HepG2 (cell line): ENCODE results near the gene TMEM221. TPM values are rescaled to one million over a fixed set of nuclear protein-coding genes. Genes with fewer than 3 reads are reported as not detected.
A peak's percentile ranks its signal among the peaks of the same experiment; 100 is the strongest.

Experiments used
- ATF6 ChIP-seq: sonication (generic); formaldehyde crosslinking; conservative IDR thresholded peaks from 2 replicates; pipeline ENCODE4 v1.4.0; 2020; ENCODE audit warnings: missing genetic modification reagents
- BCL3 ChIP-seq: sonication (generic); formaldehyde crosslinking; IDR thresholded peaks from 2 replicates; pipeline ENCODE4 v1.5.1; 2020; ENCODE audit warnings: mild to moderate bottlenecking, missing genetic modification reagents, moderate library complexity
- GLI4 ChIP-seq: sonication (generic); formaldehyde crosslinking; IDR thresholded peaks from 2 replicates; pipeline ENCODE4 v1.5.1; 2020; ENCODE audit warnings: missing genetic modification reagents, mild to moderate bottlenecking, moderate library complexity, borderline replicate concordance
- GPBP1L1 ChIP-seq: sonication (generic); formaldehyde crosslinking; IDR thresholded peaks from 2 replicates; pipeline ENCODE4 v1.5.0; 2020; ENCODE audit warnings: mild to moderate bottlenecking, missing genetic modification reagents
- KLF16 ChIP-seq, 2 experiments: sonication (generic) in 1 of 2; formaldehyde crosslinking in 1 of 2; IDR thresholded peaks; 2 replicates each; pipeline versions ENCODE4 v1.6.1 to v1.8.0; 2016 to 2023; ENCODE audit warnings: missing genetic modification reagents in 2 of 2, missing compliant biosample characterization in 1 of 2
- MED13 ChIP-seq: sonication (generic); formaldehyde crosslinking; IDR thresholded peaks from 2 replicates; pipeline ENCODE4 v1.5.0; 2020; ENCODE audit warnings: missing genetic modification reagents
- MTF2 ChIP-seq: sonication (generic); formaldehyde crosslinking; IDR thresholded peaks from 2 replicates; pipeline ENCODE4 v1.5.0; 2020; ENCODE audit warnings: missing genetic modification reagents, borderline replicate concordance
- NFKB2 ChIP-seq: sonication (generic); formaldehyde crosslinking; IDR thresholded peaks from 2 replicates; pipeline ENCODE4 v1.4.0; 2020; ENCODE audit warnings: missing genetic modification reagents, borderline replicate concordance
- NR1H2 ChIP-seq: sonication (generic); formaldehyde crosslinking; IDR thresholded peaks from 2 replicates; pipeline ENCODE4 v1.8.1; 2022; ENCODE audit warnings: low read depth, missing genetic modification reagents, borderline replicate concordance
- SRY ChIP-seq: sonication (generic); formaldehyde crosslinking; IDR thresholded peaks from 2 replicates; pipeline ENCODE4 v1.8.0; 2022; ENCODE audit warnings: mild to moderate bottlenecking, missing genetic modification reagents
- TBL1XR1 ChIP-seq: fragments of 150-350 bp; IDR thresholded peaks from 2 replicates; pipeline ENCODE4 v1.6.1; 2014; ENCODE audit warnings: borderline replicate concordance, low read length; ENCODE audit not compliant: partially characterized antibody
- TERF1 ChIP-seq: sonication (generic); formaldehyde crosslinking; IDR thresholded peaks from 2 replicates; pipeline ENCODE4 v1.8.0; 2022; ENCODE audit warnings: mild to moderate bottlenecking, missing genetic modification reagents, moderate library complexity
- TRIM24 ChIP-seq: sonication (generic); formaldehyde crosslinking; IDR thresholded peaks from 2 replicates; pipeline ENCODE4 v1.8.0; 2022; ENCODE audit warnings: mild to moderate bottlenecking, missing genetic modification reagents
- ZFYVE20 ChIP-seq: sonication (generic); formaldehyde crosslinking; IDR thresholded peaks from 2 replicates; pipeline ENCODE4 v1.8.0; 2023; ENCODE audit warnings: low read depth, mild to moderate bottlenecking, moderate library complexity, missing genetic modification reagents, borderline replicate concordance
- ZNF142 ChIP-seq: sonication (generic); formaldehyde crosslinking; IDR thresholded peaks from 2 replicates; pipeline ENCODE4 v1.4.0; 2020; ENCODE audit warnings: missing genetic modification reagents
- ZNF33B ChIP-seq: sonication (generic); formaldehyde crosslinking; IDR thresholded peaks from 2 replicates; pipeline ENCODE4 v1.5.1; 2020; ENCODE audit warnings: mild to moderate bottlenecking, missing genetic modification reagents
- ZNF34 ChIP-seq: sonication (generic); formaldehyde crosslinking; IDR thresholded peaks from 2 replicates; pipeline ENCODE4 v1.4.0; 2020; ENCODE audit warnings: mild to moderate bottlenecking, missing genetic modification reagents, borderline replicate concordance
- polyA plus RNA-seq, 8 experiments: library from polyadenylated mRNA; depleted of rRNA in 3 of 8; stranded (reverse) in 7 of 8; unstranded in 1 of 8; fragments of >200 nt; fragmentation: Illumina TruSeq in 4 of 8; extraction: Trizol in 4 of 8; gene quantifications; 2 replicates each; pipeline versions ENCODE4 v1.2.1 to v1.2.3, GENCODE V29; 2011 to 2016; ENCODE audit warnings: low read depth in 4 of 8, missing spikeins in 1 of 8, mixed read lengths in 1 of 8; ENCODE audit not compliant: insufficient read depth in 1 of 8
- total RNA-seq, 5 experiments: library from RNA; depleted of rRNA; stranded (reverse); fragments of >200 nt; fragmentation: Illumina TruSeq; extraction: Trizol; gene quantifications; 2 replicates each; pipeline ENCODE4 v1.2.3, GENCODE V29; 2016; ENCODE audit warnings: low read depth in 1 of 5

TMEM221 gene
- total and polyA plus RNA-seq, 2 of the 13 experiments (the other 11 are each of a cell fraction or from before 2014, with no cell fraction given), result 0.33 to 0.77 TPM

- TF ChIP-seq BCL3 (CRISPR knock-in tag) (peak; percentile 58; the same call in 1 of the 2 replicates), ZNF33B (CRISPR knock-in tag) (no peak), MTF2 (CRISPR knock-in tag) (no peak), KLF16 (CRISPR knock-in tag; IDR thresholded peaks at IDR 0.05) (peak in 1 of 2 experiments; percentile 44; a peak in 1 of 4 replicates), MED13 (CRISPR knock-in tag) (no peak), GPBP1L1 (CRISPR knock-in tag) (no peak), ZNF142 (peak; percentile 73; the same call in 1 of the 2 replicates), ZFYVE20 (no peak), TERF1 (CRISPR knock-in tag) (no peak), NFKB2 (CRISPR knock-in tag) (peak; percentile 23; the same call in 1 of the 2 replicates), SRY (CRISPR knock-in tag) (no peak), TBL1XR1 (no peak), GLI4 (CRISPR knock-in tag) (no peak), ATF6 (CRISPR knock-in tag) (no peak), NR1H2 (no peak), ZNF34 (CRISPR knock-in tag) (no peak), TRIM24 (CRISPR knock-in tag) (no peak)
Observed at GRCh38 chr19:17390665-17391370, 57.6 kb downstream of the TMEM221 start (continued).
